Endodermal cell (in vitro differentiated cells): Measurements from ENCODE around the gene BCL2. TPM values are rescaled to one million over a fixed set of nuclear protein-coding genes. Genes with fewer than 3 reads are reported as not detected.

Experiments used
- DNase-seq: peaks from one replicate; pipeline ENCODE4 v3.0.0-alpha.2; 2017
- H3K27ac ChIP-seq: 2 replicates; pipeline ENCODE4 v1.5.1; 2013; ENCODE audit warnings: mild to moderate bottlenecking, low read depth, low read length, moderate library complexity
- H3K27me3 ChIP-seq: 2 replicates; pipeline ENCODE4 v1.6.1; 2013; ENCODE audit warnings: mild to moderate bottlenecking, low read length, moderate library complexity; ENCODE audit not compliant: insufficient read depth, control insufficient read depth, poor library complexity, severe bottlenecking
- H3K36me3 ChIP-seq: 2 replicates; pipeline ENCODE4 v1.7.0; 2013; ENCODE audit warnings: mild to moderate bottlenecking, low read length, moderate library complexity; ENCODE audit not compliant: control insufficient read depth, insufficient read depth
- H3K4me1 ChIP-seq: one replicate; pipeline ENCODE4 v1.7.0; 2013; ENCODE audit warnings: low read length; ENCODE audit not compliant: control insufficient read depth, insufficient read depth
- H3K4me3 ChIP-seq: 2 replicates; pipeline ENCODE4 v1.5.1; 2013; ENCODE audit warnings: mild to moderate bottlenecking, low read length, moderate library complexity
- H3K9ac ChIP-seq: 2 replicates; pipeline ENCODE4 v1.6.1; 2013; ENCODE audit warnings: mild to moderate bottlenecking, low read length, moderate library complexity; ENCODE audit not compliant: poor library complexity, severe bottlenecking; ENCODE audit errors: extremely low read depth
- H3K9me3 ChIP-seq: 2 replicates; pipeline ENCODE4 v1.6.1; 2013; ENCODE audit warnings: mild to moderate bottlenecking, low read length, moderate library complexity; ENCODE audit not compliant: control insufficient read depth
- H3K27ac Mint-ChIP-seq: 2 replicates; pipeline ENCODE4 v1.8.0; 2020; ENCODE audit warnings: mixed read lengths
- H3K27me3 Mint-ChIP-seq: 2 replicates; pipeline ENCODE4 v1.8.0; 2021; ENCODE audit warnings: mild to moderate bottlenecking, mixed read lengths; ENCODE audit not compliant: insufficient read depth
- H3K36me3 Mint-ChIP-seq: 2 replicates; pipeline ENCODE4 v1.8.0; 2020; ENCODE audit warnings: low read depth, mixed read lengths
- H3K4me1 Mint-ChIP-seq: 2 replicates; pipeline ENCODE4 v1.8.0; 2020; ENCODE audit warnings: mixed read lengths
- H3K4me3 Mint-ChIP-seq: 2 replicates; pipeline ENCODE4 v1.8.0; 2020; ENCODE audit warnings: mild to moderate bottlenecking, moderate library complexity, mixed read lengths
- H3K9me3 Mint-ChIP-seq: 2 replicates; pipeline ENCODE4 v1.8.0; 2020; ENCODE audit warnings: mild to moderate bottlenecking, mixed read lengths
- WGBS, 2 experiments: methylation state at CpG; one replicate each; pipeline versions ENCODE4 v1.1.5 to v1.1.7; 2013; ENCODE audit warnings: missing lambda C conversion rate in 2 of 2, mixed read lengths in 1 of 2; ENCODE audit not compliant: insufficient coverage in 1 of 2, insufficient read length in 1 of 2; 5-methylcytosine and 5-hydroxymethylcytosine counted together
- total RNA-seq, 2 donors: library from RNA; stranded (reverse); fragmentation: NEBNext Ultra II Directional in 1 of 2; extraction: Animal tissue kit (Norgen Biotek cat#: 25700) in 1 of 2; gene quantifications; 2 replicates in 1 of 2; 3 replicates in 1 of 2; pipeline ENCODE4 v1.2.1, GENCODE V29; 2021
- TF ChIP-seq, protein P1 (sequence below): fragments of 200-600 bp; sonication (generic); conservative IDR thresholded peaks from 2 replicates; pipeline ENCODE4 v1.5.0; 2021; ENCODE audit warnings: antibody characterized with exemption, mild to moderate bottlenecking

The BCL2 gene
- total RNA-seq, 2 donors from 2014 or later: 1.4 to 2.3 TPM

DNA sequence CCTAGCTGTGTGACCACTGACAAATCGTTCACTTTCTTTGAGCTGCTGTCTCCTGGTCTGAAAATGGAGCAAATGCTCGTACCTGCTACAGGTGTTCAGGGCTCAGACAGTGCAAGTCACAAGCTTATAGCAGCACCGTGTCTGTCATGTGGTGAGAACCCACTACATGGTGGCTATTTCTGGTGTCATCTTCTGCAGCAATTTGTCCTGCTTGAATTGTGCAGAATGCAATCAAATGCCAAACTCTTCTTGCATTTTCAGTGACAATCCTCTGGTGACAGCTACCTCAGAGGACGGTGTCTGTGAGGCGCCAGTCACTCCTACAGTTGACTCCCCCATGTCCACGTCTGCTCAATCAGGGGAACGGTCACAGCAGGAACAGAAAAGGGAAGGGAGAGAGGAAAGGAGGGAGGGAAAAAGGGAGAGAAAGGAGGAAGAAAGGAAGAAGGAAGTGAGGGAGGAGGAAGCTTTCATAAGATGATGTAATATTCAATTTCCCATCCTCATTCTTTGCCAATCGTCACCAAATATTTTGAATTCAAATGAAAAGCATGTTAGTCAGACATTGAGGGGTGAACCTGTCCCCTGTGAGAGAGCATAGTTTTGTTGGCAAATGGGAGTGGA lies 122.2 kb downstream of the BCL2 start:
- Histone ChIP-seq H3K4me3 (no peak overlapping the region), H3K36me3 (no peaks in the 10 kb centered on the region), H3K27me3 (no peaks in the 10 kb centered on the region), H3K27ac (peak overlapping the region; percentile 12), H3K4me1 (no peaks in the 10 kb centered on the region), H3K9ac (no peak overlapping the region), H3K9me3 (no peaks in the 10 kb centered on the region)
- TF ChIP-seq, protein P1, sequence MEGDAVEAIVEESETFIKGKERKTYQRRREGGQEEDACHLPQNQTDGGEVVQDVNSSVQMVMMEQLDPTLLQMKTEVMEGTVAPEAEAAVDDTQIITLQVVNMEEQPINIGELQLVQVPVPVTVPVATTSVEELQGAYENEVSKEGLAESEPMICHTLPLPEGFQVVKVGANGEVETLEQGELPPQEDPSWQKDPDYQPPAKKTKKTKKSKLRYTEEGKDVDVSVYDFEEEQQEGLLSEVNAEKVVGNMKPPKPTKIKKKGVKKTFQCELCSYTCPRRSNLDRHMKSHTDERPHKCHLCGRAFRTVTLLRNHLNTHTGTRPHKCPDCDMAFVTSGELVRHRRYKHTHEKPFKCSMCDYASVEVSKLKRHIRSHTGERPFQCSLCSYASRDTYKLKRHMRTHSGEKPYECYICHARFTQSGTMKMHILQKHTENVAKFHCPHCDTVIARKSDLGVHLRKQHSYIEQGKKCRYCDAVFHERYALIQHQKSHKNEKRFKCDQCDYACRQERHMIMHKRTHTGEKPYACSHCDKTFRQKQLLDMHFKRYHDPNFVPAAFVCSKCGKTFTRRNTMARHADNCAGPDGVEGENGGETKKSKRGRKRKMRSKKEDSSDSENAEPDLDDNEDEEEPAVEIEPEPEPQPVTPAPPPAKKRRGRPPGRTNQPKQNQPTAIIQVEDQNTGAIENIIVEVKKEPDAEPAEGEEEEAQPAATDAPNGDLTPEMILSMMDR: no peak
- DNase-seq: peak; percentile 46
- H3K4me3 Mint-ChIP-seq: no peak overlapping the region
- H3K27me3 Mint-ChIP-seq: no peaks in the 10 kb centered on the region
- 70 to 75% methylated on average over 4 to 8 of the region's 8 CpGs for WGBS, 2 experiments
- H3K4me1 Mint-ChIP-seq: no peaks in the 10 kb centered on the region
- no peak overlapping the region for H3K27ac Mint-ChIP-seq
- no peaks in the 10 kb centered on the region for H3K9me3 Mint-ChIP-seq
- H3K36me3 Mint-ChIP-seq: no peaks in the 10 kb centered on the region

DNA sequence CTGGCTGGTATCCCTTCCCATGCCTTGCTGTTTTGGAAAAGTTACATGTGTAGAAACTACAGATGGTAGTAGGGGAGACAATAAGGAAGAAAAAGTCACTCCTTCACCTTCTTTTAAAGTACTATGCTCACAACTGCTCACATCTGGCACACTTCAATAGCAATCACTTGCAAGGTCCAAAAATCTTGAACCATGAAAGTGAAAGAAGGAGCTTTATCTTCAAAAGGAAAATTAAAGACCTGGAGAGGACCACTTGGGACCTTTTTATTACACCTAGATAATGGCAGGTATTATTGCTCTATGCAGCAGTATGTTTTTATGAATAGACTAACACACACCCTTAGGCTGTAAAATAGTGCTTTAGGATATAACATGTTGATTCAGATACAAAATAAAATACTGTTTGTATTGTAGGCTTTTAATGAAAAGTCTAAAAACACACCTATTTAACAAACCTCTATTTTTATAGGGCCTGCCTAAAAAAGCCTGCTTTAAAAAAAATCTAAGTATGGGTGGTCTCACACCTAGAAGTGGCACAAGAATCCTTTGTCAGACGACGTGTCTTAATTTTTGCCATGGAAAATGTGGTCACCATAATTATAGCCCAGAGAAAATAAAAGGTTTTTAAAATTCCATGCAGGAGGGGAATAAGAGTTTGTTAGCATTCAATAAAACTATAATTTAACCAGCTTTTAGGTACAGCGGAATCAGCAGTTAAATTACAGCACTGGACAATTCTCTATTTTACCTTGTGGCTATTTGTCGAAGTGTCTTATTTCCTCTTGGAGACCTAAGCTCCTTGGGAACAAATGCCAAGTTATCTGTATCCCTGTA lies 124.0 kb downstream of the BCL2 start:
- Histone ChIP-seq H3K36me3 (no peaks in the 10 kb centered on the region), H3K9me3 (no peaks in the 10 kb centered on the region), H3K4me3 (no peak overlapping the region), H3K27ac (no peak overlapping the region), H3K27me3 (no peaks in the 10 kb centered on the region), H3K9ac (no peak overlapping the region), H3K4me1 (no peaks in the 10 kb centered on the region)
- Mint-ChIP-seq H3K36me3 (no peaks in the 10 kb centered on the region), H3K9me3 (no peaks in the 10 kb centered on the region), H3K27me3 (no peaks in the 10 kb centered on the region), H3K27ac (no peak overlapping the region), H3K4me3 (no peak overlapping the region), H3K4me1 (no peaks in the 10 kb centered on the region)
- TF ChIP-seq, protein P1: no peak
- WGBS, 2 experiments: 93 to 95% methylated on average over 4 of the region's 4 CpGs
- DNase-seq: no peak

DNA sequence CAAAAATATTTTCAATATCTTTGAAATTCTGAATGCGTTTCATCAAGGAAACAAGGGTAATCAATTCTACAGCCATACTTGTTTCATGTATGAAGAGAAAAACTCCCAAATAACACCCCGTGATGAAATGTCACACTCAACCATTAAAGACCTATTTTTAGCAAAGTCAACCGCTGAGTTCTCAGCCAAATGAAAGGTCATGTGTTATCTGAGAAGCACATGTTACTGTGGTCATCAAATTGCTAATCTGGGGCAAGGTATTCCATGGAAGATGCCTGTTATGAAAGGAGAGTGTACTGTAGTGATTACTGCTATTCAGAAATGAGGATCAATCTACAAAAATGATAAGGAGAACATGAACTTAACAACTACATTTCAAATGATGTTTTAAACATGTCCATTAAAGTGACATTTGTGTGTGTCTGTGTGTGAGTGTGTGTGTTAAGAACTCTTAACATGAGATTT lies 126.7 kb downstream of the BCL2 start:
- Histone ChIP-seq H3K4me3 (no peak overlapping the region), H3K4me1 (no peaks in the 10 kb centered on the region), H3K9me3 (no peaks in the 10 kb centered on the region), H3K27me3 (no peaks in the 10 kb centered on the region), H3K9ac (no peak overlapping the region), H3K36me3 (no peaks in the 10 kb centered on the region), H3K27ac (no peak overlapping the region)
- no peak for DNase-seq
- Mint-ChIP-seq H3K4me3 (no peak overlapping the region), H3K27ac (no peak overlapping the region), H3K36me3 (no peaks in the 10 kb centered on the region), H3K27me3 (no peaks in the 10 kb centered on the region), H3K9me3 (no peaks in the 10 kb centered on the region), H3K4me1 (no peaks in the 10 kb centered on the region)
- TF ChIP-seq, protein P1: no peak
- 98 to 100% methylated on average over 3 of the region's 3 CpGs for WGBS, 2 experiments
